GM21619 (cell line): Measurements from ENCODE around the gene CASQ2.

Source experiments
- ATAC-seq: cut with Tn5 transposase; IDR thresholded peaks from one replicate; pipeline ENCODE4 v1.9.1; 2021; ENCODE audit not compliant: unreplicated experiment

CASQ2 gene

GRCh38 chr1:115768549-115768948 lies at the start of gene CASQ2:
CASQ2 (minus strand) TSS chr1:115768714; CDS start chr1:115768541, 173 bp downstream.
- ATAC-seq: no peak

- no peak for ATAC-seq
Observed at GRCh38 chr1:115815694-115816093, 47.2 kb upstream of the CASQ2 start.

GRCh38 chr1:115814685-115815398 lies 46.3 kb upstream of the CASQ2 start:
- no peak for ATAC-seq

GRCh38 chr1:115813727-115814126 lies 45.2 kb upstream of the CASQ2 start:
- ATAC-seq: no peak

GRCh38 chr1:115811140-115811828 lies 42.8 kb upstream of the CASQ2 start:
- ATAC-seq: no peak

- no peak for ATAC-seq
Observed at GRCh38 chr1:115810609-115811008, 42.1 kb upstream of the CASQ2 start.

GRCh38 chr1:115809847-115810246 lies 41.3 kb upstream of the CASQ2 start:
- ATAC-seq: no peak

GRCh38 chr1:115809076-115809475 lies 40.6 kb upstream of the CASQ2 start:
- ATAC-seq: no peak

GRCh38 chr1:115807723-115808122 lies 39.2 kb upstream of the CASQ2 start:
- no peak for ATAC-seq

GRCh38 chr1:115805597-115805996 lies 37.1 kb upstream of the CASQ2 start:
- no peak for ATAC-seq

GRCh38 chr1:115802416-115802815 lies 33.9 kb upstream of the CASQ2 start:
- no peak for ATAC-seq

GRCh38 chr1:115797486-115797885 lies 29.0 kb upstream of the CASQ2 start:
- ATAC-seq: no peak

GRCh38 chr1:115796897-115797296 lies 28.4 kb upstream of the CASQ2 start:
- ATAC-seq: no peak

GRCh38 chr1:115796036-115796435 lies 27.5 kb upstream of the CASQ2 start:
- no peak for ATAC-seq

GRCh38 chr1:115794976-115795639 lies 26.6 kb upstream of the CASQ2 start:
- no peak for ATAC-seq

- ATAC-seq: no peak
Observed at GRCh38 chr1:115793162-115793561, 24.6 kb upstream of the CASQ2 start.

- no peak for ATAC-seq
Observed at GRCh38 chr1:115791816-115792215, 23.3 kb upstream of the CASQ2 start.

GRCh38 chr1:115790846-115791245 lies 22.3 kb upstream of the CASQ2 start:
- no peak for ATAC-seq

- ATAC-seq: no peak
Observed at GRCh38 chr1:115790356-115790755, 21.8 kb upstream of the CASQ2 start.

- no peak for ATAC-seq
Observed at GRCh38 chr1:115783311-115783710, 14.8 kb upstream of the CASQ2 start.

GRCh38 chr1:115782571-115783281 lies 14.2 kb upstream of the CASQ2 start:
- ATAC-seq: no peak
